HG02798 (cell line): ENCODE measurements around the gene PHYHIPL.

Experiments
- ATAC-seq: cut with Tn5 transposase; IDR thresholded peaks from one replicate; pipeline ENCODE4 v1.9.1; 2021; ENCODE audit warnings: mild to moderate bottlenecking; ENCODE audit not compliant: unreplicated experiment, poor library complexity

The PHYHIPL gene

GRCh38 chr10:59176241-59177030 lies at the start of gene PHYHIPL:
Gene PHYHIPL (plus strand): TSS chr10:59176643. CDS start chr10:59176854, 211 bp downstream.
- no peak for ATAC-seq

DNA sequence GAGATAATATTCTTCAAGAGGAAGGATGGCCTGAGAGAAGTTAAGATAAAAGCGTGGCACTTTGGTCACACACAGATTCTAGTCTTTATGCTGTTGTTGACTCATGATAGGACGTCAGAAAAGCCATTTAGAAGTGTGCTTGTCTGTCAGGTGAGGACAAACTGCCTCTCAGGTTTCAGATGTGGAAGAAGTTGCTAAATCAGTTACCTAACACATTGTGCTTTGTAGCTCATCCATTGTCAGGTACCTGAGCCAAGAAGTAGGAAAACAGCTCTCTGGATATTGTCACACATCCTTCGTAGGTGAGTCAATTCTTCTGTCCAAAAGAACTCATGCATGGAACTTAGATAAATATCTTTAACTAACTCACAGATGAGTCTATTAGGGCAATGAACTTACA lies 49.5 kb upstream of the PHYHIPL start:
- ATAC-seq: no peak

DNA sequence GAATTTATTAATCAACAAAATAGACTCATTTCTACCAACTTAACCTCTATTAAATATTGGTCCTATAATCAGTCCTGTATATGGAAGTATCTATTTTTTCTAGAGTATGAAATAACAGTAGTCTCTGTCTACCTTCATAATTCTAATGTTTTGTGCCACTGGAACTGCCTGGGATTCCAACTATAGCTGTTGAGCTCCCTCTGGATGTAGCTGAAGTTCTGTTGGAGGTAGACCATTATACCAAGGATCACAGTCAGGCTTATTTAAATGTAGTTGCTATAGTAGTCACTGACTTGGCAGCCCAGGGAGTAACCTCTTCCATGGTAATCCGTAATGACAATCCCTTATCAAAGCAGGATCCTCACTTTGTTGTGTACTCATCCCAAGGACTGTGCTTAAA lies 48.5 kb upstream of the PHYHIPL start:
- ATAC-seq: no peak

DNA sequence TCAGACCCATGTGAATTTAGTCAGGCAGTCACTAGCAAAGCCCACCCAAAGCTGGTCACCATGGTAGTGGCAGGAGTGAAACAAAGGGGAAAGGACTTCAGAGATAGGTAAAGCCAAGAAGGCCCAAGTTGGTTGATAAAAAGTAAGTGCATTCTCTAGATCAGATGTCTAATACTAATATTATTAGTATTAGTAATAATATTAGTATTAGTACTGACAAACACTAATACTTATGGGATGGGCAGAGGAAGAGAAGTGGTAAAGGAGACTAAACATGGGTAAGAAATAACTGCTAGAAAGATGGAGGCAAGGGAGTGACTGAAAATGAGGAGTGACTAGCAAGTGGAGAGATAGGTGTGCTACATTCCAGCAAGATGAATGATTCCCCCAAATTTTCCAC lies 46.6 kb upstream of the PHYHIPL start:
- ATAC-seq: no peak

GRCh38 chr10:59131666-59132065 lies 44.8 kb upstream of the PHYHIPL start:
- ATAC-seq: no peak

DNA sequence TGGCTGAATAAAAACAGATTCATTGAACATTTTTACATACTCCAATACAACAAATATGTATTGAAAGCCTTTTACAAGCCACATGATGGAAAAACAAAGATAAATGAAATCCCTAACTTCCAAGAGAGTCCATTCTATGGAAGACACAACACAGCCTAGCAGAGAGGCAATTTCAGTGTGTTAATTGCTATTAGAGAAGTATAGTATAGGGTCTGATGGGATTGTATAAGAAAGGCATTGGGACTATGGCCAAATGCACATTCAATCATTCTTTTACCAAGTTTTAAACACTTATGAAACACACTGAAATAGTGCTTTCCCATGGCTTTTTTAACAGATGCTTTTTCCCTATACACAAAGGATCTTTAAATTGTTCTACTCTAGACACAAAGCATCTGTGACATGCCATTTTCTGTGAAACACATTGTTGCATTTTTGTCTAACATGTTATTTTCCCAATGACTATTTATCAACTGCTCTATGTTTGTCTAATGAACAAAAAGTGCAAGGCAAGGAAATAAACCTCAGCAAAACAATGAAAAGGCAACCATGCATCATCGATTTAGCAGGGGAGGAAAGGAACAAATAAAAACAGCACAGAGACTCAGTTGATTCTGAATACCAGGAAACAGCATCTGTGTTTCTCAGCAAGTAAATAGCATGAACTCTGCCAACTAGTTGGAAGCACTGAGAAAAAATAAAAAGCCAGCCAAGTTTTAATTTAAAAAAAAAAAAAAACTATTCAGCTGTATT lies 42.4 kb upstream of the PHYHIPL start:
- no peak for ATAC-seq

DNA sequence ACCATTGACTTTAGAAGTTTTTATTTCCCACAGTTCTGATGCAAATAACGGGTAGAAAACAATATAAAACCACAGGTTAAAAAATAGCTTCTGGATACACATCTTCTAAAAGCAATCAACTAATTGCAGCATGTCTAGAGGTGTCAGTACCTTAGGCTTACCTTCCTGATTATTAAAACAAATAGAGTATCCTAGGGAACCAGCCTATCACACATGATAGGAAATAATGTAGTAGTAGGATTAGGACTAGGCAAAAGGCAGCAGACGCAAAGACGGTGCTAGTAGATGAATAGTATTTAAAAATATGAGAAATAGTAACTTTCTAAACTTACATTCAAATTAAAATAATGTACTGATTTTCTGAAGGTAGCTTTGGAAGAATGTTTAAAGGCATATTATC lies 41.7 kb upstream of the PHYHIPL start:
- ATAC-seq: no peak

- no peak for ATAC-seq
Observed at GRCh38 chr10:59135275-59135674, 41.2 kb upstream of the PHYHIPL start.

- no peak for ATAC-seq
Observed at GRCh38 chr10:59138052-59138451, 38.4 kb upstream of the PHYHIPL start.

GRCh38 chr10:59143544-59143943 lies 32.9 kb upstream of the PHYHIPL start:
- ATAC-seq: no peak

DNA sequence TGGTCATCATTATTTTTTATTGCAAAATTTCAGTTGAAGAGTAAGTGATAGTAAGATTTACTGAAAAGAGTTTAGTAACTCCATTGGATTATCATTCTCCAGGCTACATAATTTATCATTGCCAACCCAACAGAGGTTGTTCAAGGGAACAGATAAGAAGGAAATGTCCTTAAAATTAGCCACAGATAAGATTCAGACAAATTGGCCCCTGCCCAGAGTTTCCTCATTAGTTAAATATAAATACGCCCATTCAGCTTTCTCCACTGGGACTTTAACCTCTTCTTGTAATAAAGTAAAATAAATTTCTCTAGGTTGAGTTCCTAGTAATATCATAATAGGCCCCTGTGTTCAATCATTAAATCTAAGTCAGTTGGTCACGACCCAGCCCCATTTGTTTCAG lies 27.7 kb upstream of the PHYHIPL start:
- no peak for ATAC-seq

GRCh38 chr10:59155556-59155955 lies 20.9 kb upstream of the PHYHIPL start:
- ATAC-seq: no peak

GRCh38 chr10:59167512-59167911 lies 8.9 kb upstream of the PHYHIPL start:
- no peak for ATAC-seq

GRCh38 chr10:59172567-59172966 lies 3.9 kb upstream of the PHYHIPL start:
- ATAC-seq: no peak

DNA sequence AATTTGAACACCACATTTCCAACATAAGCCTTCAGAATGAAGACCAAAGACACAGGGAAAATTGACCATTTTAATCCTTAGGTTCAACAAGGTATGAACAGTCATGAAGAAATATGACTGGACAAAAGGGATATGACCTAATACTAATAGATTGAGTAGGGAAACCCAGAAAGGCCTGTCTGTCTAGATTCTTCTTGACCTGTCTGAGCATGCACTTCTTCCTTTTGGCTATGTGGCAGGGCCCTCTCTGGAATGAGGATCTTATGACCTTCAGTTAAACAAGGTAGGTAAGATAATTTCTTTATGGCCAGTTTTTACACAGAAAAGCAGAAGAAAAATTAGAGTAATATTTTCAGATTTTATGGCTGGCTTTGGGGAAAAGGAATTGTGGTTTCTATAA lies 3.0 kb upstream of the PHYHIPL start:
- no peak for ATAC-seq

GRCh38 chr10:59175538-59176240 lies 754 bp upstream of the PHYHIPL start:
- no peak for ATAC-seq

DNA sequence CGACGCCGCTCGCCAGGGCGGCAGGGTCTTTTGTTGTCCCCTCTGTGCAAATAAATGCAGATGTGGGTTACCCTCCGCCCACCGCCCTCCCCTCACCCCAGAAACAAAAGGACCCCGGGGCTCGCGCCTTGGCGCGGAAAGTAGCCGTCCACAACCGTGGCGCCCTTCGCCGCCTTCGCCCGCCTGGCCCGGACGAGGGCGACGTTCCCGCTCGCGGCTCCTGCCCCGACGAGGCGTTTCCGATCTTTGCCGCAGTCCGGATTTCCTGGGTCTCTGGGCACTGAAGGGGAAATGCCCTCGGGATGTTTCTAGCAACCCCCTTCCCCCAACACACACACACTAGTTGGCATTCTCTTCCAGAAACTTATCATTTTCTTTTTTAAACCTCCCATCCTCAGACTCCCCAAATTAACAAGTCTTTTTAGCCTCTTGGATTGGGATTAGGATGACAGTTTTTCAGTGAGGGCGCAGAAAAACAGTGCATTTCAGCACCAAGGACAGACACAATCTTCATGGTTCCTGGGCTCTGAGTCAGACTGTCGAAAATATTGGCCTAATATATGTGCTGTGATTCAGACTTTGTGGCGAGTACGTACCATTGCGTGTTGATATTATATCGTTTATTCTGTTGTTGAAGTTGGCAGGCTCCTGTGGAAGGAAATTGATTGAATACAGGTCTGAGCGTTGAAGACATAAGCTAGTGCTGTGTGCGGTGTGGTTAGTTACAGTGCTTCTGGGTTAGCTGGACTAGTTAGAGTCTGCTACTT lies 771 bp downstream of the PHYHIPL start:
- no peak for ATAC-seq

- no peak for ATAC-seq
Observed at GRCh38 chr10:59177836-59178235, 1.4 kb downstream of the PHYHIPL start.

DNA sequence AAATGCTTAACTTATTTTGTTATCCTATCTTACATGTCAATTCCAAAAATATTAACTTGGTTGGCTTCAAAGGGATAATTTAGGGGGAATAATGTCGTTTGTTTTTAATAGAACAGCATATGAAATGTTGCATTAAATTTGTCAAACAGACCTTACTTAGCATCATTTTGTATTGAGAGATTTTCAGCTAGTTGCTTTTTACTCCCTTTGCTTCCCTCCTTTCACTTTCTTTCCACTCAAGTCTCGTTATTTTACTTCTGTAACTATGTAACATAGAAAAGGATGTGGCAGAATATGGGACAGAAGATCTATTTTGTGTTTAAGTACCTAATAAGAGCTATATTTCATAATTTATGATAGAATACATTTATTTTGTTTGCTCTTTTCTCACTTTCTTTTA lies 2.6 kb downstream of the PHYHIPL start:
- no peak for ATAC-seq

DNA sequence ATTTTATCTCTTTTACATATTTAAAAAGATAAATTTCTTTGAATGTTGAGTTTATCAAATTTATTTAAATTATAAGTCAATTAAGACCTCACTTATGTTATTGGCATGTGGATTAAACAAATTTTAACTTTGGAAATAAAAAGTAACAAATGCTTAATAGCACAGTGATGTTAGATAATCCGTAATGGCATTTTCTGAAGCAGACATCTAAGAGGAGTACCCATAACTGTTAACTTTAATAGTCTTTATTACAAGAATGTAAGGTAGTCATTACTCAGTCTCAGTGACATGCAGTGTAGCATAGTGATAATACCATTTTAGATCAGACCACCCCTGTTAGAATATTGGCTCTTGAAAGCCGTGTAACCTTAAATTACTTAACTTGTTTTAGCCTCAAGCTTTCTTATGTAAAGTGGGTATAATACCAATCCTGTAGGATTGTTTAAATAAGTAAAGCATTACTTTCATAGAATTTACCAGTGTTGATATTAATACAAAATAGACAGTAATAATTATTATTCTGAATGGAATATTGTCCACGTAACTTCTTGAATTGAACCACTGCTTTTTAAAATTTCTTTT lies 4.3 kb downstream of the PHYHIPL start:
- no peak for ATAC-seq
